HG02571 (cell line): ENCODE results near the gene RAB38.

ENCODE experiments used
- ATAC-seq: cut with Tn5 transposase; IDR thresholded peaks from one replicate; pipeline ENCODE4 v1.9.1; 2021; ENCODE audit warnings: mild to moderate bottlenecking, moderate library complexity; ENCODE audit not compliant: unreplicated experiment

The RAB38 gene

GRCh38 chr11:88170673-88171072 lies 4.6 kb downstream of the RAB38 start:
- no peak for ATAC-seq

- no peak for ATAC-seq
Measured at GRCh38 chr11:88169881-88170280, 5.4 kb downstream of the RAB38 start.

GRCh38 chr11:88169471-88169870 lies 5.8 kb downstream of the RAB38 start:
- ATAC-seq = no peak

DNA sequence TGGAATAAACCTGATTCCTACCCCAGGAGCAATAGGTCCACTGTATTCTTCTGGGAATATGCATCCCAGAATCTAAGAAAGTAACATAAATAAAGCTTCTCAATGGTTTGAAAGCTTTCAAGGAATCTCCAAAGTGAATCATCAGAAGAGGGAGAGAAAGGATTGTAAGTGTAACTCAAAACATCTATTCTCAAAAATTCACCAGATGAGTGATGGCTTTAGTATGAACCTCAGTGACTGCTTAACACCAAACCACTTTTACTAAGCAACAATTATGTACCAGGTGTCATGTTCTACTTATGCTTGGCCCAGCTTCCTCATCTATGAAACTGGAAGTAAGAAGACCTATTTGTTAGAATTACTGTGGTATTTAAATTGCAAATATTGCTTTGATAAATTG lies 7.4 kb downstream of the RAB38 start:
- ATAC-seq = no peak

GRCh38 chr11:88164806-88165585 lies 10.2 kb downstream of the RAB38 start:
- no peak for ATAC-seq

- ATAC-seq = no peak
Measured at GRCh38 chr11:88164320-88164719, 10.9 kb downstream of the RAB38 start.

DNA sequence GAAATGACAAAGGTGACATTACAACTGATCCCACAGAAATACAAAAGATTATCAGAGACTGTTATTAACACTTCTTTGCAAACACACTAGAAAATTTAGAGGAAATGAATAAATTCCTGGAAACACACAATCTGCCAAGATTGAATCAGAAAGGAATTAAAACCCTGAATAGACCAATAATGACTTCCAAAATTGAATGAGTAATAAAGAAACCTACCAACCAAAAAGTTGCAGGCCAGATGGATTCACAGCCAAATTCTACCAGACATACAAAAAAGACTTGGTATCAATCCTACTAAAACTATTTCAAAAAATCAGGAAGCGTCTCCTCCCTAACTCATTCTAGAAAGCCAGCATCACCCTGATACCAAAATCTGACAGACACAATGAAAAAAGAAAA lies 17.2 kb downstream of the RAB38 start:
- no peak for ATAC-seq

- ATAC-seq = no peak
Measured at GRCh38 chr11:88157370-88157769, 17.9 kb downstream of the RAB38 start.

DNA sequence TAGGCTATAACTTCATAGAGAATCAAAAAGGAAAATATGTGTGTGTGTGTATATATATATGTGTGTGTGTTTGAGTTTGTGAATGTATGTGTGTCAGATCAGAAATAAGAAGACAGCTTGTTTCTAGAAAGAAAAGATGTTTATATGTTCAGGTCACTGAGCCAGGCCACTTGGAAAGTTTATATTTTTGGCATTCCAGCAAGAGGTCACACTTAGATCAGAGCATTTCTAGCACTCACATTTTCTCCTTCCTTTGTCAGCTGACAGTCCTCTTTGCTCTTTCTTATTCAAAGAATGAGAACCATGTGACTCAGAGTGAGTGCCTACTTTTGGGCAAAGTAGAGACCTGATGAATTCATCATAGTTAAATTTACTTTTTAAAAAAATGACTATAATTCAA lies 22.9 kb downstream of the RAB38 start:
- no peak for ATAC-seq

DNA sequence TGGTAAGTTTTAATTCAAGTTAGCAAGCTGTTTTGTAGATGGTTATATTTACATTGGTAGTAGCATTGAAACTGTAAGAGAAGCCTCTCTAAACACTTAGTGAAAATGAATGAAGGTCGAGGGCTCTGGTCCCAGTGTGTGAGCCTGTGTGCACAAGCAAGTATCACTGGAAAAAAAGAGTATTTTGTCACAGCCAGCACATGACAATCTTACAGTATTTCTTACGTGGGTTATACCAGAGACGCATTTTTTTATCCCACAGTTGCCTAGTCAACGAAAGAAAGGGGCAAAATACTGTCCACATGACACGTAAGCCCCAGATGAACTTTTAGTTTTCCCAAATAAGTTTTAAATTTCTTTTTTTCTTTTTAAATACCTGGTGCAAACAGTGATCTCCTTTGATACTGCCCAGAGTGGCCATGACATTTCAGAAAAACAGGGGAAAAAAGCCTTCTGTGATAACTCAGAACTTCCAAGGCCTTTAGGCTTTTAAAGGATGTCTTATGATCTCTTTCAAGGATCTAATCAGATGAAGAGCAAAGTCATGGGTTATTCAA lies 23.5 kb downstream of the RAB38 start:
- ATAC-seq = no peak

- ATAC-seq = no peak
Measured at GRCh38 chr11:88146106-88146505, 29.1 kb downstream of the RAB38 start.

- ATAC-seq = no peak
Measured at GRCh38 chr11:88139865-88140264, 35.4 kb downstream of the RAB38 start.

DNA sequence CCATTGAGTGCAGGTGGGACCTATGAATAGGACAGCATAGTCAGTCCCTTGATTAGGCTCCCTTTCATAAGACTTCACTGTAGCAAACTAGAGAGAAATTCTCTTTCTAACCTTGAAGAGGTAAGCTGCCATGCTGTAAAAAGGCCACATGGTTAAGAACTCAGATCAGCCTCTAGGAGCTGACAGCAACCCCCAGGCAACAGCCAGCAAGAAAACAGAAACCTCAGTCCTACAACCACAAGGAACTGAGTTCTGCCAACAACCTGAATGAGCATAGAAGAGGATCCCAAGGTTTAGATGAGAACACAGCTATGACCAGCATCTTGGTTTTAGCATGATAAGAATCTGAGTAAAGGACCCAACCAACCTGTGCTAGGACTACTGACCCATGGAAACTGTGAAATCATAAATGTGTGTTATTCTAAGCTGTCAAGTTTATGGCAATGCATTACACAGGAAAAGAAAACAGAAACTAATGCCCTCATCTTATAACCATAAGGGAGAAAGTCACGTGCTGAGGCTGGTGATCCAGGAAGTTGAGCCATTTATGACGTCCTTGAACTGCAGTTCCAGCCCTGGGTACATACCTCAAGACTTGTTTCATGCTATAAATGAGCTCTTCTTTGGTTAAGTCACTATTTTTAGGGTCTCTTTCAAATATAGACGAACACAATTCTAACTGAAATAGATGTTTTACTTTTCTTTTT lies 43.3 kb downstream of the RAB38 start:
- no peak for ATAC-seq

GRCh38 chr11:88122956-88123355 lies 52.3 kb downstream of the RAB38 start:
- no peak for ATAC-seq

GRCh38 chr11:88119561-88119960 lies 55.7 kb downstream of the RAB38 start:
- ATAC-seq = no peak

GRCh38 chr11:88117281-88117858 lies 57.9 kb downstream of the RAB38 start:
- ATAC-seq = no peak

- no peak for ATAC-seq
Measured at GRCh38 chr11:88115828-88116755, 59.2 kb downstream of the RAB38 start.

- no peak for ATAC-seq
Measured at GRCh38 chr11:88114486-88115045, 60.7 kb downstream of the RAB38 start.

DNA sequence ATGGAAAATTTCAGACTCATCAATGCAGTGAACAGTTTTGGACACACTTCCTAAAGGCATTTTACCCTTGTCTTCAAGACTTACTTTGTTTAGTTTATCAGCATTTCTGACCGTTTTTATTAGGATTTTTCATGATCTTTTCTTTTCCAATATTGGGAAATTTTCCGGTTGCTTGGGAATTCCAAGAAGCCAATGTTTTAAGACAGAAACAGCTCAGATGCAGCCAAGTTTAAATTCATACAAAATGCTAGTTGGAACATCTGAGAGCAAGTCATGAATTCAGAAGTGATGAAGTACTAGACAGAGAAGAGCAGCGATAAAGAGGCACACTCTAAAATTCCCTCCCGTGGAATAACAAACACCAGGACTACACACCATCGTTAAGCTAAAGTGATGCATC lies 68.6 kb downstream of the RAB38 start:
- no peak for ATAC-seq

- ATAC-seq = no peak
Measured at GRCh38 chr11:88105951-88106350, 69.3 kb downstream of the RAB38 start.
